Activated naive CD8-positive, alpha-beta T cell treated with anti-CD3 and anti-CD28 coated beads for 36 hours (primary cell): ENCODE measurements around the gene ACSS1. TPM values are rescaled to one million over a fixed set of nuclear protein-coding genes. Genes with fewer than 3 reads are reported as not detected.
A peak's percentile ranks its signal among the peaks of the same experiment; 100 is the strongest.

Experiments
- DNase-seq: peaks from one replicate; pipeline ENCODE4 v3.0.0; 2021
- H3K27ac Mint-ChIP-seq: one replicate; pipeline ENCODE4 v1.8.0; 2022; ENCODE audit warnings: mild to moderate bottlenecking, moderate library complexity, mixed read lengths
- H3K27me3 Mint-ChIP-seq: one replicate; pipeline ENCODE4 v1.8.0; 2022; ENCODE audit warnings: mild to moderate bottlenecking, mixed read lengths
- H3K36me3 Mint-ChIP-seq: one replicate; pipeline ENCODE4 v1.8.0; 2021; ENCODE audit warnings: mild to moderate bottlenecking, mixed read lengths
- H3K4me1 Mint-ChIP-seq: one replicate; pipeline ENCODE4 v1.8.0; 2021; ENCODE audit warnings: mixed read lengths
- H3K4me3 Mint-ChIP-seq: one replicate; pipeline ENCODE4 v1.8.0; 2022; ENCODE audit warnings: mild to moderate bottlenecking, moderate library complexity, mixed read lengths
- H3K9me3 Mint-ChIP-seq: one replicate; pipeline ENCODE4 v1.8.0; 2022; ENCODE audit warnings: mixed read lengths
- total RNA-seq, 2 experiments: library from RNA; stranded (reverse); gene quantifications; one replicate each; pipeline ENCODE4 v1.2.3, GENCODE V29; 2021

Gene ACSS1
- total RNA-seq, 2 experiments from 2014 or later, result 14.3 to 14.5 TPM

DNA sequence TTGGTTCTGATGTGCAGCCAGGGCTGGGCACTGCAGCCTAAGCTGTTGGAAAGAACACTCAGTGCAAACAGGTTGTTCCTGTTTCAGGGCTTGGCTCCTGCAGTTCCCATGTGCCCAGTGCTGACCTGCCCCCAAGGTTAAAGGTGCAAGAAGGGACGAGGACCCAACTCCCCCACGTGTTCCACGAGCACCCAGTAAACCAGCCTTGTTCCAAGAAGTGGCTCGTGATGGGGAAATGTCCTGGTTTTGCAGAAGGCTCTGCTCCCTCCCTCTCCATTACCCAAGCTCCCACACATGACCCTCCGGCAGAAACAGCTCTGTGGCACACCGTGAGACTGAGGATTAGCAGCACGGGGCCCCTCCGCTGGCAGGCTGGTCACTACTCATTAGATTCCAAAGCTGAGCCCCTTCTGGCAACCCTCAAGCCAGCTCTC, 9.4 kb downstream of the ACSS1 start:
- Mint-ChIP-seq H3K4me3 (no peak overlapping the region), H3K4me1 (peaks cover 24% of the 10 kb centered on the region), H3K36me3 (no peaks in the 10 kb centered on the region), H3K27me3 (no peaks in the 10 kb centered on the region), H3K27ac (no peak overlapping the region), H3K9me3 (no peaks in the 10 kb centered on the region)
- no peak for DNase-seq

DNA sequence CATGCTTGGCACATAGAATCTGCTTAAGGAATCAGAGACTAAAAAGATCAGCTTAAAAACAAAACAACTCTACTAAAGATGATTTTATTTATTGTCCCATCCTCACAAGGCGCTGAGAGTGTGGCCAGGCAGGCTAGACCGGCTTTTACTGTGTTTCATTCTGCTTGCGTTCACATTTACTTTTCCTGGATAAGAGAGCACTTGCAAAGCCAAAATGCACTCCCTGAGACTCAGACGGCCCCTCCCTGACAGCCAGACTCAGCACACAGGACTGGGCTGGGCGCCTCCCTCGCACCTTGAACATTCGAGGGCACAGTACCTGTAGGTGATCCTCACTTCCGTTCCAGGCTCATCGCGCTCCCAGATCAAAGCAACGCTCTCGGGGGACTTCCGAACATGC, 10.2 kb downstream of the ACSS1 start:
- no peaks in the 10 kb centered on the region for H3K27me3 Mint-ChIP-seq
- H3K4me1 Mint-ChIP-seq, result peaks cover 23% of the 10 kb centered on the region
- H3K4me3 Mint-ChIP-seq, result no peak overlapping the region
- no peaks in the 10 kb centered on the region for H3K9me3 Mint-ChIP-seq
- H3K36me3 Mint-ChIP-seq, result peaks cover 3% of the 10 kb centered on the region
- no peak for DNase-seq
- H3K27ac Mint-ChIP-seq, result no peak overlapping the region

DNA sequence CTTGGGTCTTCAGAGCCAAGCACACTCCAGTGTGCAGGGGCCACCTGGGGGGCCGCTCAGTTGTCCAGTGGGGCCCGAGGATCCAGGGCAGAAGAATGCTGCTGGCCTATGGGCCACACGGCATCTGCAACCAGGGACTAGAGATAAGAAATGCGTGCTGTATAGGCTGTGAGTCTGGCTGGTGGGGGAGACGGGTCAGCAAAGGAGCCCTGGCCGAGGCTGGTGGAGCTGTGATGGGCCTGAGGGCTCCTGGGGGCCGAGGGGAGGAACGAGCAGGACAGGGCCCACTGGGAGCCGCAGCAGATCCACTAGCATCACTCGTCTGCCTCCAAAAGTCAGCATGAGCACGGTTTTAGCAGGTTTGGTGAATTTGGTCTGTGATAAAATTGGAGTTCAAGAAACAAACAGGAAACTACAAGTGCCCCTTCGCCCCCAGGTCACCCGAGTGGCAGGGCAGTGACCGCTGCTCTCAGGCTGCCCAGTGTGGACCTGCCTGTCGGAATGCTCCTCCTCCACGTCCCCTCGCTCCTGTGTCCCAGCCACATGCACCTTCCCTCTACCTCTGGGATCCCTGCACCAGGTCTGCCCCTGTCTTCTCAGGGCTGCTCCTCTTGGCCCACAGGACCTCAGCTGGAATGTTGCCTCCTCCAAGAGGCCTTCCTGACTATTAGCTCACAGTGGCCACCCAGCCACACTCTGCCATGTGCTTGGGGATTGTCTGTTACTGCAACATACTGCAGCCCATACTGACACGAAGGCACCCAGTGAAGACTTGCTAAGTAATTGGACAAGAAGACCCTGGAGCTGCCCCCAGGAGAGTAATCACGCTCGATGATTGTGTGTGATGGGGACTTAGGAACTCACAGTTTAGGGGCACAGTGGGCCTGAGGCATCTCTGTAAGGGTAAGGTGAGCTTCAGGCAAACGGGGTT, 10.9 kb downstream of the ACSS1 start:
- Mint-ChIP-seq H3K9me3 (no peaks in the 10 kb centered on the region), H3K4me1 (peaks cover 24% of the 10 kb centered on the region), H3K4me3 (no peak overlapping the region), H3K36me3 (peaks cover 3% of the 10 kb centered on the region), H3K27me3 (no peaks in the 10 kb centered on the region), H3K27ac (no peak overlapping the region)
- no peak for DNase-seq

DNA sequence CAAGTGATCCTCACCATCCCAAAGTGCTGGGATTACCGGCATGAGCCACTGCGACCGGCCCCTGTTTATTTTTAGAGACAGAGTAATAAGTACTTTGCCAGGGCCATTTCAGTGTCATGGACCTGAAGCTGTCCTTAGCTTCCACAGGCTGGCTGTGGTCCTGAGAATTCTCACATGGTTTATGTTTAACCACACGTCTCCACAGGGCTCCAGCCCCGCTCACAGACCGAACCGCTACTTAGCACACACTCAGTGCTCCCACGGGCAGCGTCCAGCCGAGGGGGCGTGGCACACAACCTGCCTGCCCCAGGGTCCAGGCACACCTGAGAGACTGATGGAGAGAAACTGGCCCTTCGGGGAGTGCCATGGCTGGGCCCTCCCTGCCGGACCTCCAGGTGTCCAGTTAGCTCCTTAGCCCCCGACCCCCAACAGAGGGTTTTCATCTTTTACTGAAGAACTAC, 11.7 kb downstream of the ACSS1 start:
- Mint-ChIP-seq H3K27ac (no peak overlapping the region), H3K4me3 (no peak overlapping the region), H3K27me3 (no peaks in the 10 kb centered on the region), H3K36me3 (peaks cover 3% of the 10 kb centered on the region), H3K4me1 (peaks cover 30% of the 10 kb centered on the region), H3K9me3 (no peaks in the 10 kb centered on the region)
- DNase-seq, result no peak

DNA sequence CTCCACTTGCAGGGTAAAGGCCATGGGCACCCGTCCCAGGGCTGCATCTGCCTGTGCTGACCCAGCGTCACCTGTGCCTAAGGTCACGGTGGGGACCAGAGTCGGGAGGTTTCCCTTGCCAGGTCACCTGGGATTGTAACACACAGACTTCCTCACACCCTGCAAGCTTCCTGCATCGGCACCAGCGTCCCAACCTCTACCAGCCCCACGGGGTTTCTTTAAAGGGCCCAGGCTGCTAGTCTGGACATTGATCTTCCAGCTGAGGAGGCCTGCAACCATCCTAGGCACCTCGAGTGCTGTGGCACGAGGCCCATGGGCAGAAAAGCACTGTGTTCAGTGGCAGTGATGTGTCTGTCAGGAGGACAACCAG, 12.6 kb downstream of the ACSS1 start:
- Mint-ChIP-seq H3K4me3 (no peak overlapping the region), H3K4me1 (peaks cover 26% of the 10 kb centered on the region), H3K9me3 (no peaks in the 10 kb centered on the region), H3K36me3 (peaks cover 3% of the 10 kb centered on the region), H3K27me3 (no peaks in the 10 kb centered on the region), H3K27ac (peak overlapping the region; percentile 16)
- DNase-seq, result no peak

DNA sequence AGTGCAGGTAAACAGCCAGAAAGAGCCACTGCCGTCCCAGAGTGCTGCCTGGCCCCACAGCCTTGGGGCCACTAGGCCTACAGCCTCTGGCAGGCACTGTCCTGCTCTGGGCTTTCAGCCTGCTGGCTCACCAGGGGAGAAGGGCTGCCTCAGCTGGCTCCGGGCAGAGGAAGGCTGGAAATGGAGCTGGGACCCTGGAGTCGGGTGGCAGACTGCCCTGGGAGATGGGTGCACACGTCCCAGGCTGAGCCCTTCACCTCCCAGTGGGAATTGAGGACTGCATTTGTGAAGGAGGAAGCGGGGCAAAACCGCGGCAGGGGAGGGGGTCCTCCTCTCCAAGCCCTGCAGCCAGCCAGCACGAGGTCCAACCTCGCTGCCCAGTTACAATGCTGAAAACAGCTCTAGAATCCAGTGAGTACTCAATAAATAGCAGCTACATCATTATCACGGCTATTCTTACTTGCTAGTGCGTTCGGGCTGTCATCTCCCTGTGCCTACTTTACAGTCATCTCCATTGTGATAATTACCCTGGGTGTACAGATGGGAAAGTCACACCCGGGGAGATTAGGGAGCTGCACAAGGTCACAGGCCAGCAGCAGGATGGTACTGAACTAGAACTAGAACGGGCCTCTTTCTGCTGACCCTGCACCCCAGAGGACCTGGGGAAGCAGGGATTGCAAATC, 13.1 kb downstream of the ACSS1 start:
- no peaks in the 10 kb centered on the region for H3K27me3 Mint-ChIP-seq
- peaks cover 27% of the 10 kb centered on the region for H3K4me1 Mint-ChIP-seq
- peaks cover 3% of the 10 kb centered on the region for H3K36me3 Mint-ChIP-seq
- DNase-seq, result no peak
- no peak overlapping the region for H3K4me3 Mint-ChIP-seq
- peak overlapping the region; percentile 16 for H3K27ac Mint-ChIP-seq
- H3K9me3 Mint-ChIP-seq, result no peaks in the 10 kb centered on the region

DNA sequence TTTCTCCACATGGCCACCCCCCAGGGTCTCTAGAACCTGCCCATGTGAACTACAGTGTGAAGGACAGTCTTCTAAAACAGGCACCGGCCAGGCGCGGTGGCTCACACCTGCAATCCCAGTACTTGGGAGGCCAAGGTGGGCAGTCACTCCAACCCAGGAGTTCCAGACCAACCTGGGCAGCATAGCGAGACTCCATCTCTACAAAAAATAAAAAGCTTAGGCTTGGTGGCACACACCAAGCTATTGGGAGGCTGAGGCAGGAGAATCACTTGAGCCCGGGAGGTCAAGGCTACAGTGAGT, 13.7 kb downstream of the ACSS1 start:
- Mint-ChIP-seq H3K4me1 (peaks cover 24% of the 10 kb centered on the region), H3K36me3 (peaks cover 3% of the 10 kb centered on the region), H3K9me3 (no peaks in the 10 kb centered on the region), H3K27ac (peak overlapping the region; percentile 91), H3K4me3 (no peak overlapping the region), H3K27me3 (no peaks in the 10 kb centered on the region)
- no peak for DNase-seq

DNA sequence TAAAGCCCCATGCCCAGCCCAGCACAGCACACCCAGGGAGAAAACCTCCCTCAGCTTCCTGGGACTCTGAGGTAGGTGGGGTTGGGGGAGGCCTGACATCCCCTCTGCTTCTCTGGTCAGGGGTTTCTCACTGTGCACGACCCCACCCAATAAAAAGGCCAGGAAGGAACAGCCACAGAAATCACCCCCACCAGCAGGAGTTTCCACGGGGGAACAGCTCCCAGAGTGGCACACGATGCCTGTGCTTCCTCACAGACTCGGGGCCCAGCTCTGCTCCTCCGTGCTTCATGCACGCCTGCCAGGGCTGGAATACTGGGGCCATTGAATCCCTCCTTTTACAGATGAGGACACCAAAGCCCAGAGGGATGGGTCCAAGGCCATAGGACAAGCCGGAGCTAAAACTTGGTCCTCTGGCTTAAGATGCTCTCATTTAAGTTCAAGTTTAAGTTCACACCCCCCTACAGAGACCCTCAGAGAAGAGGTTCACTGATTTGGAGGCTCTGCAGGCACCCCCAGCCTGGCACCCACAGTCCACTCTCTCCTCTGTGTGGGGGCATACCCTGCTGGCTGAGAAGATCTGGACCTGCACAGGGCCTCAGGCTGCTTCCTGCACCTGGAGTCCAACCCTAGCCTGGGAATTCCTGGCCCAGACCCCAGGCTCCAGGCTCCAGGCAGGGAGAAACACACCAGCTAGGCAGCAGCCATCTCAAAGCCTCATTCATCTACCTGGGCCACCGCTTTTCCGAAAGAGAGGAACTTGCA, 14.3 kb downstream of the ACSS1 start:
- Mint-ChIP-seq H3K4me1 (peaks cover 23% of the 10 kb centered on the region), H3K27ac (peak overlapping the region; percentile 91), H3K9me3 (no peaks in the 10 kb centered on the region), H3K27me3 (no peaks in the 10 kb centered on the region), H3K4me3 (no peak overlapping the region), H3K36me3 (peaks cover 3% of the 10 kb centered on the region)
- no peak for DNase-seq

DNA sequence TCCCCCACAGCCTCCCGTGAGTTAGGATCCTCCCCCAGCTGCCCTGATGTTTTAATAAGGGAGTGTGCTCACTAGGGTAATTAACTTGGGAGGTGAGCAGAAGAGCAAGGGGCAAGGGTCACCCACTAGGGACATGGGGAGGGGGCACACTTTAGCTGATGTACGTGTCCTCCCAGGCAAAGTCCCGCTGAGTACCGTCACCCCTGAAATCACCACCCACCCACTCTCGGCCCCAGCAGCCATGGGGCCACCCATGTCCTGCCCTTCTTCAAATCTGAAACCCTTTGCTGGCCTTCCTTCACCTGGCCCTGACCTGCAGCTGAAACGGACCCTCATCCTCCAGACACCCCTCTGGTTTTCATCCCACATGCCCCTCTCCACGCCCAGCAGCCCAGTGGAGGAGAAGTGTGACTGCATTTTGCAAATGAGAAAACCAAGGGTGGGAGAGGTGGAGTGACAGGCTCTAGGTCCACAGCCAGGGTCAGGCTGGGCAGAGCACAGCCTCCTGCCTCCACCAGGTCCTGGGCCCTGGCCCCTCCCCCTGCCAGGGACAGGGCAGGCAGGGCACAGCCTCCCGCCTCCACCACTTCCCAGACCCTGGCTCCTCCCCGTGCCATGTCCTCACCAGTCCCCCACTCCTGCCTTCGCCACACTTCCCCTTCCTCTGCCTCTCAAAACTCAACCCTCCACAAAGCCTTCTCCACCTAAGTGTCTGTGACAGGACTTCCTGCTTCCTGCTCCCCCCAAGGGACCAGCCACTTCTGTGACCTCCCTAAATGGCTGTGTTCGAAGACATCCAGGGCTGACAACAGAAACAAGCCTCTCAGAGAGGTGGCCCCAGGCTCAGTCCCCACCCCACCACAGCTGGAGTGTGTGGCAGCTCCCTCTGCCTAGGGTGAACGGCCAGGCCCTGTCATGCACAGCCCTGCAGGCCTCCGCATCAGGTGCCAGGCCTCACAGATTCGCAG, 15.1 kb downstream of the ACSS1 start:
- Mint-ChIP-seq H3K27ac (peak overlapping the region; percentile 91), H3K9me3 (no peaks in the 10 kb centered on the region), H3K36me3 (peaks cover 3% of the 10 kb centered on the region), H3K27me3 (no peaks in the 10 kb centered on the region), H3K4me1 (peaks cover 28% of the 10 kb centered on the region), H3K4me3 (peak overlapping the region; percentile 33)
- DNase-seq, result peak; percentile 33

DNA sequence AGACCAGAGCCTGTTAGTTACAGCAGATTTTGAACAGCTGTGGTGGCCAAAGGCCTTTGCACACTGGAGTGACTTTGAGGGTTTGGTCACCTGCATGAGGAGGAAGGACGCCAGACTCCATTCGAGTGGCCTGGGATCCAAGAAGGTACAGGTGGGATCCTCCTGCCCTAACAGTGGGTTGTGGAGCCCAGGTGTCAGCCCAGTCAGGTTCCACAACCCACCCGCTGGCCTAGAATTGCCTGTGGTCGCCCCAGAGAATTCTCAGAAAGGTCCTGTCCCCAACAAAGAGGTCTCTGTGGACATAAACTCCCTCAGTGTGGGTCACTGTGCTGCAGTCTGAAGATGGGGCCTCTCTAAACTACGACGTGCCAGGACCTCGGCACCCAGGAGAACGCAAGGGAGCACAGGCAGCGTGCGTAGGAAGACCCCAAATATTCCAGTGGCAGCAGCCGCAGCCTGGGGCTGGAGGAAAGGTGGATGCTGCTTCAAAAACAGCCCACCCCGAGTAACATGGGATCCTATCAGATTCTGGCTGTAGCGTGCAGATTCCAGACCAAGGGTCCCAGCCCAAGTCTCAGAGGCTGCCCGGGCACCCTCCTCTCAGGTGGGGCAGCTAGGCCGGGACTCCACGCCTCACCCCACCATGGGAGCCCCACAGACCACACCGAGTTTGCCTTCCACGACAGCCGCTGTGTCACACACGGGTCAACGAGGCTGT, 16.0 kb downstream of the ACSS1 start:
- Mint-ChIP-seq H3K9me3 (no peaks in the 10 kb centered on the region), H3K27ac (peak overlapping the region; percentile 91), H3K36me3 (peaks cover 3% of the 10 kb centered on the region), H3K4me3 (no peak overlapping the region), H3K27me3 (no peaks in the 10 kb centered on the region), H3K4me1 (peaks cover 37% of the 10 kb centered on the region)
- no peak for DNase-seq

DNA sequence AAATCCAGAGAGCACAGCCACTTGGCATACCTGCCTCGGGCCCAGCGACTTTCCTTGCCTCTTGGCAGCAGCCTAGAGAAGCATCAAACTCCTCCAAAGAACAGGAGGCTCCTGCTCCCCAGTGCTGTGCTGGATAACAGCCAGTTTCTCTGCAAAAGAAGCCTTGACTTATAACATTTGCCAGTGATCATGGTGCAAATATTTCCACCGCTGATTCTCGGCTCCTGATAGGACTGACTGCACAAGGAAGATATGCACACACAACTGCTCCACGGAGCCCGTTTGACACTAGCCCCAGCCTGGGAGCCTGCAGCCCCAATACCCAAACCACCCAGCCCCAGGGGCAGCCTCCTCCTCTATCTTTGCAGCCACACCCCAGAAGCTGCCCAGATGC, 17.5 kb downstream of the ACSS1 start:
- Mint-ChIP-seq H3K27ac (no peak overlapping the region), H3K27me3 (no peaks in the 10 kb centered on the region), H3K36me3 (peaks cover 3% of the 10 kb centered on the region), H3K4me3 (no peak overlapping the region), H3K4me1 (peaks cover 52% of the 10 kb centered on the region), H3K9me3 (no peaks in the 10 kb centered on the region)
- no peak for DNase-seq

DNA sequence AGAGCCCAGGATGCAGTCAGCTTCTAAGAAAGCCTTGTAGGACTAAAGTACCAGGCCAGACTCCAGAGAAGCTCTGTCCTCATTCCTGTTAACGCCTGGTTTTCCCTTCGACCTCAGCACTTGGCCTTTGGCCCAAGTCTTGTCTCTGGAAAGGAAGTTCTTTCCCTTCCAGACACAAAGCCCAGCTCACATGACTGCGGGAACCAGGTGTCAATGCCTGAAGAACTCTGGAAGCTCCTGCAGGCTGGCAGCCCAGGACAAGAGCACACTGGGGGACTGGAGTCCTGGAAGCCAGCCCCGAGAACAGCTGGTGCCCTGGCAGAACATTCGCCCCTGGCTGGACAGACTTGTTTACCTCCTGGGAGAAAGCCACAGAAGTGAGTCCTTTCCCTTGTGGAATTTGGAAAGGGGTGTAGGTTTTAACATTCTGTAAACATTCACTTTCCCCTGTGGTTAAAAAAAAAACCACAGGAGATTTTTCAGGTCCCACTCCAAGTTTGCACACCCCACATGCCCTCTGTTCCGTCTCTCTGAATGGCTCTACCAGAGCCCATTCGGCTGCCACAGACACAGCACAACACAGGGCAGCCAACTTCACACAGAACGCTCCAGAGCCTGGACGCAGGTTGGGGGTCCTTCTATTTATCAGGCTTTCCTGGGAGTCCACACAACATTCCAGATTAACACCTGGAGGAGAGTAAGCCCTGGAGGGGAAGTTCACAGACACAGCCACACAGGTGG, 18.1 kb downstream of the ACSS1 start:
- H3K27ac Mint-ChIP-seq, result peak overlapping the region; percentile 23
- no peaks in the 10 kb centered on the region for H3K9me3 Mint-ChIP-seq
- DNase-seq, result no peak
- H3K4me1 Mint-ChIP-seq, result peaks cover 53% of the 10 kb centered on the region
- H3K36me3 Mint-ChIP-seq, result peaks cover 3% of the 10 kb centered on the region
- H3K4me3 Mint-ChIP-seq, result no peak overlapping the region
- no peaks in the 10 kb centered on the region for H3K27me3 Mint-ChIP-seq

DNA sequence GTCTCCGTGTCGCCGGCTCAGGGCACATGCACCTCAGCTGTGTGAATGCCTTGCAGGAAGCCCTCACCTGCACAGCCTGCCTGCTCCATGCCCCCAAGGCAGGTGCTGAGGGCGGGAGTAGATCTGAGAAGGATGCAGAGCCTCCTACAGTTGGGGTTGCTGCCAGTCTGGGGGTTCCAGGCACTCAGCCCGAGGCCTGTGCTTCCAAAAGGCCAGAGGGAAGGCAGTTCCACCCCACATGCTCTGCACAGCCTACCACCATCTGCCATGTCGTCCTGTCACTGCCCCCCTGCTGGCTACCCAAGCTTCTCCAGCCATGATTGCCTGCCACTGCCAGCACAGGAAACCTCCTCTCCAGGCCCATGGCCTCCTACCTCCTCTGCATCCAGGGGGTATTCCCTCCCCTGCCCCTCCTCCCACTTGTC, 19.3 kb downstream of the ACSS1 start:
- no peaks in the 10 kb centered on the region for H3K27me3 Mint-ChIP-seq
- no peaks in the 10 kb centered on the region for H3K9me3 Mint-ChIP-seq
- peak overlapping the region; percentile 1 for H3K27ac Mint-ChIP-seq
- no peak overlapping the region for H3K4me3 Mint-ChIP-seq
- H3K36me3 Mint-ChIP-seq, result peaks cover 3% of the 10 kb centered on the region
- peaks cover 54% of the 10 kb centered on the region for H3K4me1 Mint-ChIP-seq
- no peak for DNase-seq
